GM18507 (cell line): ENCODE results near the gene STOML1.

Source experiments
- DNase-seq: peaks from one replicate; pipeline ENCODE4 v3.0.0; 2011; ENCODE audit warnings: low read depth; ENCODE audit not compliant: insufficient read length; ENCODE audit errors: extremely low spot score
- FAIRE-seq: peaks from 2 replicates; lab custom pipeline; 2011; peaks lifted over from hg19 to GRCh38; lab: Jason Lieb, UNC

The STOML1 gene

DNA sequence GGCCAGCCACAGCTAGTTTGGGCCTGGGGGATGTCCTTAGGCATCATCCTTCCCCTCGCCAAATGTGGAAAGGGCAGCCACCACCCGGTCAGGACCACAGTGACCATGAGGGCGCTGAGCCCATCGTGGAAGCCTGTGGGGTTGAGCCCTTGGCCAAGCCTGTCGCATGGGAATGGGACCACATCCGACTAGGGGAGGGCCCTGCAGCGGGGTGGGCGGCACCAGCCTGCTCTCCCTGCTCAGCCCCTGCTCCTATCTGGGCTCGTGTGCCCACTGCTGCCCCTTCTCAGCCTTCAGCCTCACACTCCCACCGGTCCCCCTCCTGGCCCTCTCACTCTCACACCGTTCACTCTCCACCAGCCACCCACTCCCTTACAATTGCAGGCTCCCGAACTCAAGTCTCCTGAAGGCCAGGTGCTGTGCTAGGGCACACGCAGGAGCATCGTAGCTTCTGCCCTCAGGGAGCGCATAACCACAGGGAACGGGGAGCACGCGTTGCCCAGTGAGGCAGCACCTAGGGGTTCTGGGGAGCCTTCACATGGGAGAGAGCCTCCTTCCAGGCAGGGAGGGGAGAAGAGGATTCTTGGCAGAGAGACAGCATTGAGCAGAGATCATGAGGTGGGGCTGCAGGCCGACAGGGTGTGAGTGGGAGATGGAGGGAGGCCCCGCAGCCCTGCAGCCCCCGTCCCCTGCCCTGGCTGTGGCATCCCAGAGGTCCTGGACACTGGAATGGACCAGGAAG is 39.8 kb downstream of the STOML1 start:
- DNase-seq (no peak), FAIRE-seq (no peak)

DNA sequence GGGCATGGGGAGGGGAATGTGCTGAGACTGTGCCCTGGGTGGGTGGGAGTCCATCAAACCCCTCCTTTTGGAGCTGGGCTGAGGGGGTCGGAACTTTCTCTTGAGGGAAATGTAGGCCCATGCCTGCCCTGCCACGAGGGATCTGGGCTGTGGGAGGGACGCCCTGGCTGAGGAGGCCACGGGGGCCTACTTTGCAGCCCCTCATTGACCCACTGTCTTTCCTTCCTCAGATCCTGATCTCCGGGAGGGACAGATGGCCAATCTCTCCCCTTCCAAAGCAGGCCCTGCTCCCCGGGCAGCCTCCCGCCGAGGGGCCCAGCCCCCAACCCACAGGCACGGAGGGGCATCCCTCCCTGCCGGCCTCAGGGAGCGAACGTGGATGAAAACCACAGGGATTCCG is 40.5 kb downstream of the STOML1 start:
- no peak for DNase-seq

GRCh38 chr15:73950831-73951561 is 41.1 kb downstream of the STOML1 start:
- peak; percentile 54 for DNase-seq
- FAIRE-seq, result peak; percentile 67

More for the DNA sequence above, 40.5 kb downstream of the STOML1 start:
- FAIRE-seq, result no peak

DNA sequence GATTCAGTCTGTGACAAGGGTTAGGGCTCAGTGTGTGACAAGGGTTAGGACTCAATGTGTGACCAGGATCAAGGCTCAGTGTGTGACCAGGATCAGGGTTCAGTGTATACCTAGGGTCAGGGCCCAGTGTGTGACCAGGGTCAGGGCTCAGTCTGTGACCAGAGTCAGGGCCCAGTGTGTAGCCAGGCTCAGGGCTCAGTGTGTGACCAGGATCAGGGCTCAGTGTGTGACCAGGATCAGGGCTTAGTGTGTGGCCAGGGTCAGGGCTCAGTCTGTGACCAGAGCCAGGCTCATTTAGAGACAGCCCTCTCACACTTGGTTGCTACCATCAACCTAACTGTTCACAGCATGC is 41.6 kb downstream of the STOML1 start:
- no peak for DNase-seq
- FAIRE-seq, result no peak

DNA sequence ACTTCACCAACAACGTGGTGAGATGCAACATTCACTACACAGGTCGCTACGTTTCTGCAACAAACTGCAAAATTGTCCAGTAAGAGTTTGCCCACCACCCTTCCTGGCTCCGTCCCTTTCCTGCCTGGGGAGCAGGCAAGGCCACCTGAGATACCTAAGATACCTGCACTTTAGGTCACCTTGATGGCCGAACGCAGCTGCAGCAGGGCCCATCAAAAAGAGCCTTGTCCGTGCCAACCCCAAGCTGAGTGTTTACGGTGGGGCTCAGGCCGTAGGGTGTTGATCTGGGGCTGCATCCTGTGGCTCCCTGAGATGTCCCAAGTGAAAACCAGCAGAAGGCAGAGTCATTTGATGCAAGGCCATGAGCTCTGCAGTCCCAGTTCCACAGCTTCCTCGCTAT is 42.6 kb downstream of the STOML1 start:
- no peak for DNase-seq
- no peak for FAIRE-seq

DNA sequence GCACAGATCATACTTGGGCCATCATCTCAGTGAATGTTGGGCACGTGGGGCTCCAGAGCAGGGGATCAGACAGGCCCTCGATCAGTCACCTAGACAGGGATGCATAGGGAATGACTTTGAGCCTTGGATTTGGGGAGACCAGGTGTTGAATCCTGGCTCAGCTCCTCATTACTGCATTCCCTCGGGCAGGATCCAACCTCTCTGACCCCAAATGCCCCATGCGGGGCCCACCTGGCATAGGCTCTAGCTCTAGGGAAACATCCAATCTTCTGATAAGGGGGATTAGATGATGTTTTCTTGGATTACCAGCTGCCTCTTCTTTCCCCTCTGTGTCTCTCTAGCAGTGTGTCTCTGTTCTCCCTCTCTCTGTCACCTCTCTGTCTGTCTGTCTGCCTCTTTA is 43.1 kb downstream of the STOML1 start:
- no peak for FAIRE-seq

GRCh38 chr15:73948396-73948795 is 43.7 kb downstream of the STOML1 start:
- FAIRE-seq, result no peak
- DNase-seq, result no peak

More for the DNA sequence above, 43.1 kb downstream of the STOML1 start:
- no peak for DNase-seq

GRCh38 chr15:73947651-73948050 is 44.4 kb downstream of the STOML1 start:
- FAIRE-seq (no peak), DNase-seq (no peak)

DNA sequence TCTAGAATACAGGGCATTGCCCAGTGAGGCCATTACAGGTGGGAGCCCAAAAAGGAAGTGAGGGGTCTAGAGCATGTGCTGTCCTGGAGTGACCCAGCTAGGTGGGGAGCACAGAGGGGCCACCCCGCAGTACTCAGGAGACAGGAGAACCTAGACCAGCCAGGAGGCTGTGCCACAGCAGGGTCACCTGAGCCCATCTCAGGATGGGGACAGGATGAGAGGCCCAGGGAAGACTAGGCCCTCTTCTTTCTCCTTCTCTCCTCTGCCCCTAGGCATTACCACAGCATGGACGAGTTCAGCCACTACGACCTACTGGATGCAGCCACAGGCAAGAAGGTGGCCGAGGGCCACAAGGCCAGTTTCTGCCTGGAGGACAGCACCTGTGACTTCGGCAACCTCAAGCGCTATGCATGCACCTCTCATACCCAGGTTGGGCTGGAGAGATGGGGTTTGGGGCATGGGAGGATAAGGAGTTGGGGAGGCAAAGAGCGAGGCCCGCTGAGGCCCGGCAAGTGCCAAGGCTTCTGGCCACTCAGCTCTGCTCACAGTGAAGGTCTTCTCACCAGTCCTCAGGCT is 45.2 kb downstream of the STOML1 start:
- DNase-seq (no peak), FAIRE-seq (no peak)

DNA sequence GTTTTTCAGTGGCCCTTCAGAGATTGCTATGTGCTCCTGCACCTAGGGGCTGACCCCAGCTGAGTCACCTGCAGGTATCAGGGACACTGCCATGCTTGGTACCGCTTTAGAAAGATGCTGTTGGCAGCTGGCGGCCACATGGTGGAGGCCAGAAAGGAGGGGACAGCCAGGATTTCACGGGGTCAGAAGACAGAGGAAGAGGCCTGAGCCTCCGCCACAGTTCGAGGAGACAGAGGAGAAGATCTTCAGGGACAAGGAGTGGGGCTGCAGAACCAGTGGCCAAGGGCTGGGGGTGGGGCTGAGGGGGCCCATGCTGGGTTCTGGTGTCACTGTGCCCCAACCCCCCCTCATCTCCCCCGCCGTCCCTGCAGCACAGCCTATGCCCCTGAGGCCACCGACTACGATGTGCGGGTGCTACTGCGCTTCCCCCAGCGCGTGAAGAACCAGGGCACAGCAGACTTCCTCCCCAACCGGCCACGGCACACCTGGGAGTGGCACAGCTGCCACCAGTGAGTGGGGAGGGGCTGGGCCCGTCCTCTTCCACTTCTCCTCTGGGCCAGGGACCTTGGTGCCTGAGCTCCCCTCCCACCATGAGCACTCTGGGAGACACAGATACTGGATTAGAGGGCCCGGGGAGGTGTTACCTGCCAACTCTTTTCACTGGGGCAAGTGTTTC is 45.9 kb downstream of the STOML1 start:
- no peak for FAIRE-seq
- no peak for DNase-seq

GRCh38 chr15:73945130-73945508 is 47.0 kb downstream of the STOML1 start:
- DNase-seq (no peak), FAIRE-seq (no peak)

DNA sequence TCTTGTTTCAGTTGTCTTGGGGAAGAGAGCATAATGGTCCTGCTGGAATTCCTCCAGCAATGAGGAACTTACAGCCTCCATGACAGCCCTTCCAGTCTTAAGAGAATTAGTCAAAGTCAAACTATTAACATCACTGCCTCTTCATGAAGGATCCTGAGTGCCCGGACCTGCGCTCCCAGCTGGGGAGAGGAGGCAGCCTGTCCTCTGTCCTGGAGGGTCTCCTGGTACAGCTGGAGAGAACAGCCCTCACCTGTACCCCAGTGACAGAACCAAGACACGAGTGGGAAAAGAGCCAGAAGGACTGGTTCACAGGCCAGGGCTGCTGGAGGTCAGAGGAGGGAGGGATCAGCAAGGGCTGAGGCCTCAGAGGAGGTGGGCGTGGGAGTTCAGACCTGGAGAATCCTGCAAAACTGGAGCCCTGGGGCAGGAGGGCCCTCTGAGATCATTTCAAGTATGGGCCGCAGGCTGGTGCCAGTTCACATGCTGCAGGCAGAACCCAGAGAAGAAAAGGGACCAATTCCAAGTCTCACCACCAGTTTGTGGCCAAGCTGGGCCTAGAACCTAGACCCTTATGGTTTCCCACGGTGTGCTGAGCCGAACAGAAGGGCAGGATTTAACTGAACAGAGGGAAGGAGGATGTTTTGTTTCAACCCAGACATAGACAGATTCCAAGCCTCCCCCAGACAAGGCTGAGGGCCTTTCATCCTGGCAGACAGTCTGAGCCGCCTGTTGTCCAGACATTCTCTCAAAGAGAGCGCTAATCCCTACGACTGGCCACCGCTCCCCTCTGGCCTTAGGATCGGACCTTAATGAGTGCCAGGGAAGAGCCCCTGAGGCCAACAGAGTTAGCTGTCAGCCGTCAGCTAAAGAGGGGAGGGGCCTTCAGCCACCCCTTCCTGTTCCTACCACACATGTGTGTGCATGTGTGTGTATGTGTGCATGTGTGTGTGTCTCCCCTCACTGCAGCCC is 47.6 kb downstream of the STOML1 start:
- no peak for DNase-seq
- no peak for FAIRE-seq

DNA sequence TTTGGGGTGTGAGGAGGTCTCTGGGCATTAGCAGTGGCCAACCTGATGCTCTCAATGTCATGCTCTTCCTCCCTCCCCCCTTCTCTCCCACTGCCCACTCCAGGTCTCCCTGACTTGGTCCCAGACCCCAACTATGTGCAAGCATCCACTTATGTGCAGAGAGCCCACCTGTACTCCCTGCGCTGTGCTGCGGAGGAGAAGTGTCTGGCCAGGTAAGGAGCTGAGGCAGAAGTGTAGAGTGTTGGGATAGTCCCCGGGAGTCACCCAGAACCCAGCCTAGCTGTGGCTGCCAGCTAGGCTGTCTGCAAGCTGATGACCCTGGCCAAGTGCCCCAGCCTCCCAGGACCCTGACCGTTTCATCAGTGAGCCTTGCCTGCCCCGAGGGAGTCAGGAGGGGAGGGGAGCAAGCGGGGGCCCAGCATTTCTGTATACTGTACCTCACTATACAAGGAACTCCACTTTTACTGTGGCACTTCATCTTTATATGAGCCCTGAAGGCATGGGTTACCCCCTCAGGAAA is 49.3 kb downstream of the STOML1 start:
- FAIRE-seq (no peak), DNase-seq (no peak)

GRCh38 chr15:73941871-73942635 is 50.0 kb downstream of the STOML1 start:
- no peak for DNase-seq

GRCh38 chr15:73941449-73941848 is 50.6 kb downstream of the STOML1 start:
- DNase-seq (no peak), FAIRE-seq (no peak)

More at GRCh38 chr15:73941871-73942635, 50.0 kb downstream of the STOML1 start:
- no peak for FAIRE-seq

- FAIRE-seq (no peak), DNase-seq (no peak)
These were observed 51.1 kb downstream of the STOML1 start for GRCh38 chr15:73941044-73941443.

DNA sequence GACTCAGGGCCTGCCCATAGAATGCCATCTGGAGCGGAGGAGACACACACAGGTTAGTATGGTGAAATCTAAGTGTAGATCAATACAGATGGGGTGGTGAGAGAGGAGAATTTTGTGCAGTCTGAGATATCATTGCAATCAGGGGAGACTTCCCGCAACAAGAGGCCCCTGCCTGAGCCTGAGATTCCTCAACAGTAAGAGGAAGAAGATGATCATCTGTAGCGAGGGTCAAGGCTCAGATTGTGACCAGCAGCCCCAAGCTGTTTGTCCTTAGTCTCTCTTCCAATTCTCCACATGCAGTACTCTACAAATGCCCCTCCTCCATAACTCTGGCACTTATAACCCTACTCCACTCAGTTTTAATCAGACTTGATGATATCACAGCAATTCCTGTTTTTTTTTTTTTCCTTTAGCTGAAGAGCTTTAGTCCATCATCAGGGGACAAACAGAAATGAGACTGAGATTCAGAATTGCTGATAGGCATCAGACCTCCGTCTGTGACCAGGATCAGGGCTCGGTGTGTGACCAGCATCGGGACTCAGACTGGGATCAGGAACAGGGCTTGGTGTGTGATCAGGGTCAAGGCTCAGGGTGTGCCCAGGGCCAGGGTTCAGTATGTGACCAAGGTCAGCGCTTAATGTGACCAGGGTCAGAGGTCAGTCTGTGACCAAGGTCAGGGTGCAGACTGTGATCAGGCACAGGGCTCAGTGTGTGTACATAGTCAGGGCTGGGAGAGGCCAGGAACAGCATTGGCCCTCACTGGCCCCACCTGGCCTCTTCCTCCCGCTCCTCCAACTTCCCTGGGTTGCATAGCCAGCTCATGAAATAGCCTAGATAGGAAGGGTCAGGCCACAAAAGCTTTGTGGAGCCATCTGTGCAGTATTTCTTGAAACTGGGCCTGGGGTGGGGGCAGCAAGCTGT is 51.8 kb downstream of the STOML1 start:
- DNase-seq (no peak), FAIRE-seq (no peak)
